ENCODE measurements around the gene LRRC2.

DNA sequence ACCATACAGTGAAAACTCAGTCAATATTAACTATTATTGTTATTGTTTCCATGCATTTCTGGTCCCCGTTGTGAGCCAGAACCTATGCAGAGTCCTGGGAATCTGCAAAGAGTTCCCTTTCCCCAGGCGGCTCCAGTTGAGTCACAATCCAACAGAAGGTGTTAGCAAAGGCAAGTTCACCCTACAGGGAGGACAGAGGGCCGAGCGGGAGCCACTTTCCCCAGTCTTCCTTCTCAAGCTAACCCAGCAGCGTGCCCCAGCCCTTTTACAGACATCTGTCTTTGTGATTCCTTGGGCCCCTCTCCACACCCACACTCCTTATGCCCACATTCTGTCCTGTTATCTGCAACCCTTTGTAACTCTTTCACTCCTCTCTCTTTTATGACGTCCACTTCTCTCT lies 88.3 kb downstream of the LRRC2 start:
- TF ChIP-seq, protein P1, sequence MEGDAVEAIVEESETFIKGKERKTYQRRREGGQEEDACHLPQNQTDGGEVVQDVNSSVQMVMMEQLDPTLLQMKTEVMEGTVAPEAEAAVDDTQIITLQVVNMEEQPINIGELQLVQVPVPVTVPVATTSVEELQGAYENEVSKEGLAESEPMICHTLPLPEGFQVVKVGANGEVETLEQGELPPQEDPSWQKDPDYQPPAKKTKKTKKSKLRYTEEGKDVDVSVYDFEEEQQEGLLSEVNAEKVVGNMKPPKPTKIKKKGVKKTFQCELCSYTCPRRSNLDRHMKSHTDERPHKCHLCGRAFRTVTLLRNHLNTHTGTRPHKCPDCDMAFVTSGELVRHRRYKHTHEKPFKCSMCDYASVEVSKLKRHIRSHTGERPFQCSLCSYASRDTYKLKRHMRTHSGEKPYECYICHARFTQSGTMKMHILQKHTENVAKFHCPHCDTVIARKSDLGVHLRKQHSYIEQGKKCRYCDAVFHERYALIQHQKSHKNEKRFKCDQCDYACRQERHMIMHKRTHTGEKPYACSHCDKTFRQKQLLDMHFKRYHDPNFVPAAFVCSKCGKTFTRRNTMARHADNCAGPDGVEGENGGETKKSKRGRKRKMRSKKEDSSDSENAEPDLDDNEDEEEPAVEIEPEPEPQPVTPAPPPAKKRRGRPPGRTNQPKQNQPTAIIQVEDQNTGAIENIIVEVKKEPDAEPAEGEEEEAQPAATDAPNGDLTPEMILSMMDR (IDR thresholded peaks at IDR 0.05) = no peak
- TF ChIP-seq POLR2AphosphoS5 (IDR thresholded peaks at IDR 0.05) = no peak

Measured in breast epithelium (tissue), 3 donors.